H9 (cell line): ENCODE results near the gene TRPV6. TPM values are rescaled to one million over a fixed set of nuclear protein-coding genes. Genes with fewer than 3 reads are reported as not detected.

Experiments used
- DNase-seq: peaks from one replicate; pipeline ENCODE4 v3.0.0-alpha.2; 2017
- H2AFZ ChIP-seq: one replicate; pipeline ENCODE4 v1.6.1; 2013; ENCODE audit warnings: mild to moderate bottlenecking, low read length, control low read depth, moderate library complexity
- H2AK5ac ChIP-seq: 2 replicates; pipeline ENCODE4 v1.6.1; 2013; ENCODE audit warnings: low read length, control low read depth, mixed read lengths; ENCODE audit not compliant: insufficient read length
- H2BK120ac ChIP-seq: one replicate; pipeline ENCODE4 v1.6.1; 2013; ENCODE audit warnings: low read depth, mild to moderate bottlenecking, low read length, control low read depth, inconsistent platforms; ENCODE audit not compliant: poor library complexity, severe bottlenecking
- H2BK12ac ChIP-seq: 2 replicates; pipeline ENCODE4 v1.6.1; 2013; ENCODE audit warnings: low read length, control low read depth, mixed read lengths, low read depth; ENCODE audit not compliant: insufficient read length
- H2BK15ac ChIP-seq: 2 replicates; pipeline ENCODE4 v1.6.1; 2013; ENCODE audit warnings: low read depth, low read length, control low read depth
- H2BK20ac ChIP-seq: one replicate; pipeline ENCODE4 v1.6.1; 2013; ENCODE audit warnings: low read depth, mild to moderate bottlenecking, low read length, control low read depth, inconsistent platforms; ENCODE audit not compliant: poor library complexity, severe bottlenecking
- H2BK5ac ChIP-seq: 2 replicates; pipeline ENCODE4 v1.6.1; 2013; ENCODE audit warnings: low read length, control low read depth, mixed read lengths; ENCODE audit not compliant: insufficient read length
- H3K14ac ChIP-seq: 2 replicates; pipeline ENCODE4 v1.6.1; 2013; ENCODE audit warnings: low read length, control low read depth; ENCODE audit not compliant: insufficient read depth
- H3K18ac ChIP-seq: 2 replicates; pipeline ENCODE4 v1.6.1; 2013; ENCODE audit warnings: low read depth, mild to moderate bottlenecking, mixed read lengths, low read length, control low read depth; ENCODE audit not compliant: insufficient read length
- H3K23ac ChIP-seq: 2 replicates; pipeline ENCODE4 v1.6.1; 2013; ENCODE audit warnings: low read length, control low read depth, mixed read lengths, low read depth; ENCODE audit not compliant: insufficient read length
- H3K23me2 ChIP-seq: 2 replicates; pipeline ENCODE4 v1.6.1; 2013; ENCODE audit warnings: low read depth, mild to moderate bottlenecking, mixed read lengths, low read length, control low read depth; ENCODE audit not compliant: insufficient read length, poor library complexity, severe bottlenecking
- H3K27ac ChIP-seq: 2 replicates; pipeline ENCODE4 v1.5.1; 2013; ENCODE audit warnings: low read length, control low read depth, mixed read lengths, low read depth; ENCODE audit not compliant: insufficient read length
- H3K27me3 ChIP-seq: 2 replicates; pipeline ENCODE4 v1.6.1; 2013; ENCODE audit warnings: low read length, control low read depth, inconsistent platforms; ENCODE audit not compliant: insufficient read depth
- H3K4ac ChIP-seq: 2 replicates; pipeline ENCODE4 v1.6.1; 2013; ENCODE audit warnings: low read depth, mild to moderate bottlenecking, control low read depth, inconsistent platforms, low read length, moderate library complexity
- H3K4me1 ChIP-seq: 2 replicates; pipeline ENCODE4 v1.6.1; 2013; ENCODE audit warnings: low read length, control low read depth, inconsistent platforms; ENCODE audit not compliant: insufficient read depth
- H3K4me2 ChIP-seq: 2 replicates; pipeline ENCODE4 v1.6.1; 2013; ENCODE audit warnings: low read length, control low read depth, mixed read lengths; ENCODE audit not compliant: insufficient read length, insufficient read depth
- H3K56ac ChIP-seq: 2 replicates; pipeline ENCODE4 v1.6.1; 2013; ENCODE audit warnings: low read depth, mild to moderate bottlenecking, mixed read lengths, low read length, control low read depth; ENCODE audit not compliant: insufficient read length
- H3K79me1 ChIP-seq: 2 replicates; pipeline ENCODE4 v1.6.1; 2013; ENCODE audit warnings: low read depth, mild to moderate bottlenecking, moderate library complexity, low read length, control low read depth, inconsistent platforms; ENCODE audit not compliant: insufficient read depth, poor library complexity, severe bottlenecking
- H3K79me2 ChIP-seq: 2 replicates; pipeline ENCODE4 v1.6.1; 2013; ENCODE audit warnings: low read length, control low read depth, inconsistent platforms; ENCODE audit not compliant: insufficient read depth
- H3K9ac ChIP-seq: 2 replicates; pipeline ENCODE4 v1.6.1; 2013; ENCODE audit warnings: low read length, control low read depth, mixed read lengths; ENCODE audit not compliant: insufficient read length; ENCODE audit errors: extremely low read depth
- H3K9me3 ChIP-seq: one replicate; pipeline ENCODE4 v1.6.1; 2013; ENCODE audit warnings: low read depth, low read length, inconsistent platforms; ENCODE audit not compliant: control insufficient read depth
- H3T11ph ChIP-seq: one replicate; pipeline ENCODE4 v1.6.1; 2013; ENCODE audit warnings: mild to moderate bottlenecking, low read length, control low read depth, inconsistent platforms
- H4K20me1 ChIP-seq: one replicate; pipeline ENCODE4 v1.6.1; 2013; ENCODE audit not compliant: control insufficient read depth, insufficient read length, insufficient read depth
- H4K5ac ChIP-seq: 2 replicates; pipeline ENCODE4 v1.6.1; 2013; ENCODE audit warnings: low read depth, mild to moderate bottlenecking, mixed read lengths, low read length, control low read depth; ENCODE audit not compliant: insufficient read length
- H4K8ac ChIP-seq: replicated peaks from 2 replicates; pipeline ENCODE4 v1.6.1; 2013; ENCODE audit warnings: low read length, control low read depth, mixed read lengths, low read depth; ENCODE audit not compliant: insufficient read length
- H4K91ac ChIP-seq: 2 replicates; pipeline ENCODE4 v1.6.1; 2013; ENCODE audit warnings: low read depth, mild to moderate bottlenecking, moderate library complexity, mixed read lengths, low read length, control low read depth; ENCODE audit not compliant: insufficient read length
- H3K27ac Mint-ChIP-seq, 3 experiments: 2 replicates in 2 of 3; 3 replicates in 1 of 3; pipeline ENCODE4 v1.8.0; 2020 to 2021; ENCODE audit warnings: mixed read lengths in 3 of 3, mild to moderate bottlenecking in 1 of 3, moderate library complexity in 1 of 3
- H3K27me3 Mint-ChIP-seq: 2 replicates; pipeline ENCODE4 v1.8.0; 2021; ENCODE audit warnings: low read depth, mild to moderate bottlenecking, moderate library complexity, mixed read lengths
- H3K36me3 Mint-ChIP-seq, 3 experiments: 2 replicates in 2 of 3; 3 replicates in 1 of 3; pipeline ENCODE4 v1.8.0; 2020 to 2021; ENCODE audit warnings: low read depth in 3 of 3, mixed read lengths in 3 of 3; ENCODE audit not compliant: insufficient read depth in 1 of 3
- H3K4me1 Mint-ChIP-seq, 2 experiments: 2 replicates each; pipeline ENCODE4 v1.8.0; 2020; ENCODE audit warnings: mixed read lengths in 2 of 2
- H3K4me3 Mint-ChIP-seq, 2 experiments: 2 replicates in 1 of 2; 3 replicates in 1 of 2; pipeline ENCODE4 v1.8.0; 2020 to 2021; ENCODE audit warnings: mild to moderate bottlenecking in 2 of 2, mixed read lengths in 2 of 2, moderate library complexity in 1 of 2
- H3K9me3 Mint-ChIP-seq, 2 experiments: 2 replicates in 1 of 2; 3 replicates in 1 of 2; pipeline ENCODE4 v1.8.0; 2020; ENCODE audit warnings: mild to moderate bottlenecking in 2 of 2, mixed read lengths in 2 of 2, moderate library complexity in 1 of 2
- CTCF ChIP-seq: fragments of 200-600 bp; sonication (generic); conservative IDR thresholded peaks from 3 replicates; pipeline ENCODE4 v1.8.0; 2021; ENCODE audit warnings: antibody characterized with exemption, mild to moderate bottlenecking
- WGBS: extraction: QIAGEN DNeasy Blood & Tissue Kit; methylation state at CpG from one replicate; pipeline ENCODE4 v1.1.7; 2013; ENCODE audit warnings: missing lambda C conversion rate, low lambda C conversion rate, mixed read lengths; ENCODE audit not compliant: insufficient read length; ENCODE audit errors: extremely low coverage; 5-methylcytosine and 5-hydroxymethylcytosine counted together
- total RNA-seq: library from RNA; stranded (reverse); gene quantifications from 2 replicates; pipeline ENCODE4 v1.2.1, GENCODE V29; 2021

The TRPV6 gene
- total RNA-seq, 1 experiment from 2014 or later: 0.61 TPM

- H3K56ac ChIP-seq: no peak overlapping the region
- no peak for DNase-seq
Measured at GRCh38 chr7:142860968-142861367, 24.6 kb downstream of the TRPV6 start.

More at GRCh38 chr7:142860968-142861367, 24.6 kb downstream of the TRPV6 start:
- no CpG with 5 or more reads among the region's 3 CpGs for WGBS
- Histone ChIP-seq H3K27ac (no peak overlapping the region), H2AK5ac (no peak overlapping the region), H3K4me2 (no peak overlapping the region), H3K9me3 (no peaks in the 10 kb centered on the region), H4K5ac (no peak overlapping the region), H3K27me3 (no peaks in the 10 kb centered on the region; the same call in 1 of the 2 replicates), H2AFZ (no peak overlapping the region), H2BK5ac (no peak overlapping the region), H3K14ac (no peak overlapping the region), H3K23ac (no peak overlapping the region), H4K20me1 (no peaks in the 10 kb centered on the region), H2BK15ac (no peak overlapping the region), H2BK120ac (no peak overlapping the region), H2BK12ac (no peak overlapping the region), H3K18ac (no peak overlapping the region), H4K91ac (no peak overlapping the region), H2BK20ac (no peak overlapping the region), H3K9ac (no peak overlapping the region), H3K23me2 (no peaks in the 10 kb centered on the region), H3K4ac (no peak overlapping the region), H3K4me1 (peaks cover 8% of the 10 kb centered on the region), H3K79me1 (no peaks in the 10 kb centered on the region), H3K79me2 (no peaks in the 10 kb centered on the region), H3T11ph (no peak overlapping the region), H4K8ac (no peak overlapping the region)
- Mint-ChIP-seq H3K27ac (no peak overlapping the region), H3K4me3 (no peak overlapping the region), H3K9me3 (no peaks in the 10 kb centered on the region), H3K4me1 (peaks cover 36 to 50% of the 10 kb centered on the region in 2 experiments), H3K27me3 (peaks cover 20% of the 10 kb centered on the region), H3K36me3 (peaks cover 0 to 10% (median 0%) of the 10 kb centered on the region in 3 experiments; a peak in 3 of 7 replicates)
- TF ChIP-seq CTCF: no peak
